Endothelial cell of umbilical vein (primary cell): ENCODE measurements around the gene SURF6. TPM values are rescaled to one million over a fixed set of nuclear protein-coding genes. Genes with fewer than 3 reads are reported as not detected.

Source experiments
- BruUV-seq: library from RNA; stranded (reverse); fragments of 400-500 nt; replicated peaks from 2 replicates; lab custom pipeline; 2021; lab: Mats Ljungman, UMichigan
- CTCF ChIA-PET: fragments of 300-600, 350-600 bp; sonication (Branson Sonifier 250); formaldehyde crosslinking; loops from one replicate; lab custom pipeline; 2021; ENCODE audit warnings: antibody characterized with exemption, inconsistent platforms; lab: Charles Lee
- POLR2A ChIA-PET: fragments of 300-600, 350-600 bp; sonication (Branson Sonifier 250); formaldehyde crosslinking; loops from one replicate; lab custom pipeline; 2021; ENCODE audit warnings: antibody characterized with exemption, inconsistent platforms; lab: Charles Lee
- DNase-seq: peaks from one replicate; pipeline ENCODE4 v3.0.0-alpha.2; 2011; ENCODE audit warnings: low read depth, low spot score
- FAIRE-seq: peaks from 2 replicates; lab custom pipeline; 2011; peaks lifted over from hg19 to GRCh38; lab: Jason Lieb, UNC
- H2AFZ ChIP-seq: 2 replicates; pipeline ENCODE4 v1.6.0; 2012; ENCODE audit warnings: low read depth, low read length, control low read depth, inconsistent platforms
- H3K27ac ChIP-seq: 2 replicates; pipeline ENCODE4 v1.5.1; 2011; ENCODE audit warnings: low read depth, mild to moderate bottlenecking, control low read depth, low read length, moderate library complexity; ENCODE audit not compliant: insufficient read depth
- H3K27me3 ChIP-seq, 2 experiments: 2 replicates each; pipeline versions ENCODE4 v1.6.0 to v1.6.1; 2011; ENCODE audit warnings: low read length in 2 of 2, mixed read lengths in 1 of 2; ENCODE audit not compliant: control insufficient read depth in 2 of 2, insufficient read depth in 2 of 2
- H3K36me3 ChIP-seq, 2 experiments: 2 replicates in 1 of 2; 3 replicates in 1 of 2; pipeline ENCODE4 v1.5.1; 2011; ENCODE audit warnings: low read length in 2 of 2, mild to moderate bottlenecking in 1 of 2, moderate library complexity in 1 of 2; ENCODE audit not compliant: control insufficient read depth in 2 of 2, insufficient read depth in 2 of 2; ENCODE audit errors: extremely low read depth in 1 of 2
- H3K4me1 ChIP-seq: 3 replicates; pipeline ENCODE4 v1.5.1; 2011; ENCODE audit warnings: mild to moderate bottlenecking, low read length; ENCODE audit not compliant: control insufficient read depth, insufficient read depth; ENCODE audit errors: extremely low read depth
- H3K4me2 ChIP-seq: 2 replicates; pipeline ENCODE4 v1.6.1; 2011; ENCODE audit warnings: low read length, control low read depth, mixed read lengths; ENCODE audit not compliant: insufficient read depth
- H3K4me3 ChIP-seq, 3 experiments: fragments of 200-600 bp in 1 of 3; sonication (generic), shearing (Covaris generic) in 1 of 3; replicated peaks in 1 of 3; 2 replicates each; pipeline ENCODE4 v1.5.1; 2011 to 2016; ENCODE audit warnings: control low read depth in 3 of 3, low read length in 3 of 3, mild to moderate bottlenecking in 2 of 3, inconsistent platforms in 1 of 3, low read depth in 1 of 3, moderate library complexity in 1 of 3; ENCODE audit not compliant: insufficient read depth in 1 of 3
- H3K79me2 ChIP-seq: 2 replicates; pipeline ENCODE4 v1.6.0; 2012; ENCODE audit warnings: low read length, inconsistent platforms; ENCODE audit not compliant: control insufficient read depth, insufficient read depth
- H3K9ac ChIP-seq: replicated peaks from 2 replicates; pipeline ENCODE3; 2011; ENCODE audit warnings: low read length, control low read depth; ENCODE audit not compliant: insufficient read depth; ENCODE audit errors: extremely low read depth
- H3K9me1 ChIP-seq: replicated peaks from 3 replicates; pipeline ENCODE4 v1.6.0; 2011; ENCODE audit warnings: mild to moderate bottlenecking, low read length; ENCODE audit not compliant: control insufficient read depth, insufficient read depth; ENCODE audit errors: extremely low read depth
- H3K9me3 ChIP-seq: replicated peaks from 2 replicates; pipeline ENCODE4 v1.5.1; 2012; ENCODE audit warnings: low read length, inconsistent platforms; ENCODE audit not compliant: control insufficient read depth, insufficient read depth
- H4K20me1 ChIP-seq: replicated peaks from 2 replicates; pipeline ENCODE3; 2011; ENCODE audit warnings: mild to moderate bottlenecking, low read length; ENCODE audit not compliant: control insufficient read depth, insufficient read depth; ENCODE audit errors: extremely low read depth
- EZH2 ChIP-seq: IDR thresholded peaks from 2 replicates; pipeline ENCODE4 v1.6.1; 2012; ENCODE audit warnings: borderline replicate concordance, low read depth, mild to moderate bottlenecking, moderate library complexity, low read length, inconsistent platforms; ENCODE audit not compliant: severe bottlenecking
- FOS ChIP-seq: IDR thresholded peaks from 2 replicates; pipeline ENCODE4 v1.6.1; 2011; ENCODE audit warnings: mild to moderate bottlenecking, low read length, moderate library complexity, borderline replicate concordance; ENCODE audit not compliant: insufficient read depth
- POLR2A ChIP-seq: IDR thresholded peaks from 2 replicates; pipeline ENCODE4 v1.6.1; 2012; ENCODE audit warnings: low read depth, mild to moderate bottlenecking, control low read depth, low read length
- dilution Hi-C: fragments of 300-500 bp; cut with MboI; formaldehyde crosslinking; loops from one replicate; pipeline ENCODE4 v1.15.0; 2019; ENCODE audit warnings: low sequenced_read_pairs; ENCODE audit not compliant: extremely low pct_ligation_motif_present
- intact Hi-C: fragments of 100-400 bp; cut with micrococcal nuclease; formaldehyde crosslinking; loops from one replicate; pipeline ENCODE4 v1.10.0; 2022
- polyA plus RNA-seq, 4 experiments: library from polyadenylated mRNA; depleted of rRNA in 3 of 4; stranded (reverse) in 3 of 4; unstranded in 1 of 4; fragments of >200 nt; gene quantifications; 2 replicates each; pipeline versions ENCODE4 v1.2.1 to v1.2.3, GENCODE V29; 2011 to 2012; ENCODE audit warnings: missing spikeins in 1 of 4
- total RNA-seq: library from RNA; stranded (reverse); gene quantifications from 2 replicates; pipeline ENCODE4 v1.2.3, GENCODE V29; 2021
- TF ChIP-seq, protein P1 (sequence below): IDR thresholded peaks from 2 replicates; pipeline ENCODE4 v1.6.1; 2011; ENCODE audit not compliant: insufficient read depth, insufficient read length

The SURF6 gene
- total and polyA plus RNA-seq, 2 donors (not counting 3 experiments of a cell fraction or from before 2014, with no cell fraction given), result 4.9 to 16.0 TPM

DNA sequence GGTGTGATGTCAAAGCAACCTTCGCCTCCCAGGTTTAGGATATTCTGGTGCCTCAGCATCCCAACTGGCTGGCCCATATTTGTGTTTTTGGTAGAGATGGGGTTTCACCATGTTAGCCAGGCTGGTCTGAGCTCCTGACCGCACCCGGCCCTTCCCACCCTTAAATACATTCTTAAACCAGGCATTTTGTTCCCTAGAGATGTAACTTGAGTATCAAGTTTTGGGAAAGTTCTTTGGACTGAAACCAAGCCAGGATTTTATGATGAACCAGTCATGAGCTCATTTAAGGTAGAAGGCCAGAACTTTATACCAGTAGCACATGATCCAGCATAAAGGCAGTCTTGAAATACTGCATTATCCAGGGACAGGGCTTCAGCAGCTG lies 15.5 kb upstream of the SURF6 start:
- FAIRE-seq, result no peak

DNA sequence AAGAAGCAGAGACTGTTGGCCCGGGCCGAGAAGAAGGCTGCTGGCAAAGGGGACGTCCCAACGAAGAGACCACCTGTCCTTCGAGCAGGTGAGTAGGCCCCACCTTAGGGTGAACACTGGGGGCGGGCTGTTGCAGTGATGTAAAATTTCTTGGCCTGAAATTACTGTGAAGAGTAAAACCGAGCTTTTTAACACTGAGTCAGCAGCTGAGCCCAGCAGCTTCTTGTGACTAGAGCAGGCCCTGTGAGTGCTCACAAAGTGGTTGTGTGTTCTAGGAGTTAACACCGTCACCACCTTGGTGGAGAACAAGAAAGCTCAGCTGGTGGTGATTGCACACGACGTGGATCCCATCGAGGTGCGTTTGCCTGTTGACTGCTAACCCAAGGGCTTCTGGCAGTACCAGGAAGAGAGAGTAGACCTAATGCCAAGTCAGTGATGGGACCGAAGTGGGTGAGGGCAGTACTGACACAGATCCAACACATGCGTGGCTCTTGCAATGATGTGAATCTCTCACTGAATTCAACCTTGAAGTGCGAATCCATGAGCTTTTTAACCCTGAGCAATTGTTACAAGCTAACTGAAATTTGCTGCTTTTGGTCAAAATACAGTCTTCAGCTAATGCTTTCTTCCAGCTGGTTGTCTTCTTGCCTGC lies 14.1 kb upstream of the SURF6 start:
- no peaks in the 10 kb centered on the region for H4K20me1 ChIP-seq

More for the DNA sequence above, 15.5 kb upstream of the SURF6 start:
- Histone ChIP-seq H3K9me3 (no peaks in the 10 kb centered on the region), H3K36me3 (peaks cover 15 to 28% of the 10 kb centered on the region in 2 experiments), H3K4me2 (no peak overlapping the region), H3K9me1 (no peaks in the 10 kb centered on the region), H4K20me1 (no peaks in the 10 kb centered on the region), H3K79me2 (peaks cover 33% of the 10 kb centered on the region), H3K27me3 (no peaks in the 10 kb centered on the region), H2AFZ (no peak overlapping the region), H3K4me1 (peaks cover 18% of the 10 kb centered on the region), H3K9ac (no peak overlapping the region), H3K4me3 (no peak overlapping the region), H3K27ac (no peak overlapping the region)
- ChIA-PET POLR2A (no interaction called here), CTCF (interaction anchor here (0.9 to 1.4 kb wide), 2 partner anchors 23 to 165 kb away, joined by 3 to 4 read pairs; no protein-coding TSS in a partner anchor)
- TF ChIP-seq FOS (no peak), POLR2A (no peak)
- no TSS peak for BruUV-seq
- intact Hi-C loops, result no loop called here
- dilution Hi-C loops, result no loop called here
- DNase-seq, result no peak

More for the DNA sequence above, 14.1 kb upstream of the SURF6 start:
- intact Hi-C loops (loop anchor here (5.0 kb wide), 1 partner anchor 163 kb away; no protein-coding TSS in a partner anchor), dilution Hi-C loops (no loop called here)
- no peaks in the 10 kb centered on the region for H3K27me3 ChIP-seq
- no peaks in the 10 kb centered on the region for H3K9me3 ChIP-seq
- H3K9me1 ChIP-seq, result no peaks in the 10 kb centered on the region
- H3K4me1 ChIP-seq, result peaks cover 14% of the 10 kb centered on the region
- H3K79me2 ChIP-seq, result peaks cover 40% of the 10 kb centered on the region
- ChIA-PET CTCF (interaction anchor here (0.6 to 1.4 kb wide), 2 partner anchors 24 to 1992 kb away, joined by 3 read pairs; no protein-coding TSS in a partner anchor), POLR2A (interaction anchor here (0.8 kb wide), 1 partner anchor 19 kb away, joined by 3 read pairs; no protein-coding TSS in a partner anchor)
- FAIRE-seq (no peak), DNase-seq (no peak)
- H3K4me2 ChIP-seq, result peak overlapping the region; percentile 93
- no peak overlapping the region for H3K27ac ChIP-seq
- peaks cover 15 to 34% of the 10 kb centered on the region in 2 experiments for H3K36me3 ChIP-seq
- TF ChIP-seq EZH2, result no peak
- TF ChIP-seq POLR2A, result peak; percentile 25
- TF ChIP-seq FOS, result no peak
- TF ChIP-seq, protein P1, sequence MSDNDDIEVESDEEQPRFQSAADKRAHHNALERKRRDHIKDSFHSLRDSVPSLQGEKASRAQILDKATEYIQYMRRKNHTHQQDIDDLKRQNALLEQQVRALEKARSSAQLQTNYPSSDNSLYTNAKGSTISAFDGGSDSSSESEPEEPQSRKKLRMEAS, result no peak
- no peak overlapping the region for H2AFZ ChIP-seq
- no TSS peak for BruUV-seq
- H3K9ac ChIP-seq, result peak overlapping the region; percentile 98
- H3K4me3 ChIP-seq, result peak overlapping the region in 1 of 3 experiments; percentile 84
